Measurements from ENCODE around the gene IL1RL1. TPM values are rescaled to one million over a fixed set of nuclear protein-coding genes. Genes with fewer than 3 reads are reported as not detected.
A peak's percentile ranks its signal among the peaks of the same experiment; 100 is the strongest.

IL1RL1 gene
- 1 to 10 TPM in 1 of 3 donors, under 1 TPM in 1, not detected in 1; 0.48 to 1.8 TPM for polyA plus RNA-seq

GRCh38 chr2:102310964-102311640, at the start of gene IL1RL1:
TSS of gene IL1RL1 (plus strand) at chr2:102311563. CDS start at chr2:102338265, 26,702 bp downstream.
- Mint-ChIP-seq H3K27me3 (ENCODE audit: low read depth in 3 of 3) (peaks cover 1 to 5% (median 2%) of the 10 kb centered on the region in 3 donors), H3K9me3 (no peaks in the 10 kb centered on the region), H3K27ac (peak within 1 kb of the TSS in 2 of 6 donors; percentile 9 to 53), H3K4me3 (peak within 1 kb of the TSS in 3 of 5 donors; percentile 10 to 55 (median 13)), H3K4me1 (peaks cover 22 to 23% of the 10 kb centered on the region in 2 donors), H3K36me3 (peaks cover 0 to 3% (median 0%) of the 10 kb centered on the region in 3 donors)
- no peak for DNase-seq

- Mint-ChIP-seq H3K36me3 (no peaks in the 10 kb centered on the region), H3K27me3 (ENCODE audit: low read depth in 3 of 3) (peaks cover 0 to 4% (median 0%) of the 10 kb centered on the region in 3 donors), H3K4me1 (peaks cover 23 to 24% of the 10 kb centered on the region in 2 donors), H3K27ac (no peak overlapping the region), H3K9me3 (no peaks in the 10 kb centered on the region), H3K4me3 (no peak overlapping the region)
- DNase-seq = peak; percentile 56 to 63 (median 59)
Measured at GRCh38 chr2:102262216-102263129, 48.9 kb upstream of the IL1RL1 start.

GRCh38 chr2:102264952-102265351, 46.4 kb upstream of the IL1RL1 start:
- H3K9me3 Mint-ChIP-seq = no peaks in the 10 kb centered on the region
- H3K4me3 Mint-ChIP-seq = peak overlapping the region in 3 of 5 donors; percentile 10 to 66 (median 42)
- no peak for DNase-seq

GRCh38 chr2:102266204-102266603, 45.2 kb upstream of the IL1RL1 start:
- Mint-ChIP-seq H3K27ac (peak overlapping the region in 1 of 6 donors; percentile 50), H3K9me3 (no peaks in the 10 kb centered on the region), H3K27me3 (ENCODE audit: low read depth in 3 of 3) (peaks cover 1 to 5% (median 2%) of the 10 kb centered on the region in 3 donors), H3K36me3 (peaks cover 0 to 7% (median 0%) of the 10 kb centered on the region in 3 donors), H3K4me3 (no peak overlapping the region), H3K4me1 (peaks cover under 1 to 3% of the 10 kb centered on the region in 2 donors)
- no peak for DNase-seq

More at GRCh38 chr2:102264952-102265351, 46.4 kb upstream of the IL1RL1 start:
- peaks cover 0 to 3% of the 10 kb centered on the region in 2 donors for H3K4me1 Mint-ChIP-seq
- H3K36me3 Mint-ChIP-seq = peaks cover 0 to 4% (median 0%) of the 10 kb centered on the region in 3 donors
- H3K27me3 Mint-ChIP-seq (ENCODE audit: low read depth in 3 of 3) = peaks cover 0 to 2% (median 0%) of the 10 kb centered on the region in 3 donors
- H3K27ac Mint-ChIP-seq = peak overlapping the region in 4 of 6 donors; percentile 9 to 68 (median 30)

- no peaks in the 10 kb centered on the region for H3K9me3 Mint-ChIP-seq
- H3K27me3 Mint-ChIP-seq (ENCODE audit: low read depth in 3 of 3) = peaks cover 1 to 6% (median 5%) of the 10 kb centered on the region in 3 donors
- H3K4me1 Mint-ChIP-seq = peaks cover 13 to 14% of the 10 kb centered on the region in 2 donors
- H3K4me3 Mint-ChIP-seq = no peak overlapping the region
- peaks cover 0 to 7% (median 0%) of the 10 kb centered on the region in 3 donors for H3K36me3 Mint-ChIP-seq
- H3K27ac Mint-ChIP-seq = no peak overlapping the region
- no peak for DNase-seq
Measured at GRCh38 chr2:102267774-102268173, 43.6 kb upstream of the IL1RL1 start.

GRCh38 chr2:102268510-102269199, 42.7 kb upstream of the IL1RL1 start:
- Mint-ChIP-seq H3K27ac (no peak overlapping the region), H3K4me3 (no peak overlapping the region), H3K9me3 (no peaks in the 10 kb centered on the region), H3K36me3 (peaks cover 0 to 7% (median 0%) of the 10 kb centered on the region in 3 donors), H3K27me3 (ENCODE audit: low read depth in 3 of 3) (peaks cover 1 to 8% (median 4%) of the 10 kb centered on the region in 3 donors), H3K4me1 (peaks cover 13 to 17% of the 10 kb centered on the region in 2 donors)
- DNase-seq = no peak

GRCh38 chr2:102269200-102269524, 42.2 kb upstream of the IL1RL1 start:
- H3K4me1 Mint-ChIP-seq = peaks cover 16 to 17% of the 10 kb centered on the region in 2 donors
- no peak for DNase-seq
- H3K4me3 Mint-ChIP-seq = no peak overlapping the region
- peaks cover 0 to 7% (median 0%) of the 10 kb centered on the region in 3 donors for H3K36me3 Mint-ChIP-seq
- peaks cover 1 to 8% (median 4%) of the 10 kb centered on the region in 3 donors for H3K27me3 Mint-ChIP-seq (ENCODE audit: low read depth in 3 of 3)
- H3K27ac Mint-ChIP-seq = peak overlapping the region in 1 of 6 donors; percentile 18
- no peaks in the 10 kb centered on the region for H3K9me3 Mint-ChIP-seq

- DNase-seq = no peak
- Mint-ChIP-seq H3K27me3 (ENCODE audit: low read depth in 3 of 3) (peaks cover 1 to 8% (median 4%) of the 10 kb centered on the region in 3 donors), H3K27ac (peak overlapping the region in 2 of 6 donors; percentile 22 to 53), H3K36me3 (peaks cover 0 to 7% (median 0%) of the 10 kb centered on the region in 3 donors), H3K4me1 (peaks cover 34 to 40% of the 10 kb centered on the region in 2 donors), H3K4me3 (peak overlapping the region in 4 of 5 donors; percentile 0 to 39 (median 6)), H3K9me3 (peaks cover 0 to 2% (median 0%) of the 10 kb centered on the region in 6 donors)
Measured at GRCh38 chr2:102271844-102272243, 39.5 kb upstream of the IL1RL1 start.

- no peak overlapping the region for H3K4me3 Mint-ChIP-seq
- peaks cover 0 to 2% (median 0%) of the 10 kb centered on the region in 6 donors for H3K9me3 Mint-ChIP-seq
- no peak for DNase-seq
- H3K27me3 Mint-ChIP-seq (ENCODE audit: low read depth in 3 of 3) = peaks cover 3 to 8% (median 4%) of the 10 kb centered on the region in 3 donors
- H3K27ac Mint-ChIP-seq = no peak overlapping the region
- H3K36me3 Mint-ChIP-seq = peaks cover 0 to 7% (median 0%) of the 10 kb centered on the region in 3 donors
- peaks cover 51 to 58% of the 10 kb centered on the region in 2 donors for H3K4me1 Mint-ChIP-seq
Measured at GRCh38 chr2:102273619-102274211, 37.6 kb upstream of the IL1RL1 start.

GRCh38 chr2:102276549-102277201, 34.7 kb upstream of the IL1RL1 start:
- H3K4me3 Mint-ChIP-seq = peak overlapping the region; percentile 22 to 68 (median 48)
- DNase-seq = peak; percentile 18 to 47 (median 27)
- H3K9me3 Mint-ChIP-seq = peaks cover 0 to 2% (median 0%) of the 10 kb centered on the region in 6 donors
- H3K27ac Mint-ChIP-seq = peak overlapping the region in 4 of 6 donors; percentile 11 to 28 (median 13)
- H3K4me1 Mint-ChIP-seq = peaks cover 48 to 61% of the 10 kb centered on the region in 2 donors
- peaks cover 0 to 5% (median 1%) of the 10 kb centered on the region in 3 donors for H3K27me3 Mint-ChIP-seq (ENCODE audit: low read depth in 3 of 3)
- H3K36me3 Mint-ChIP-seq = no peaks in the 10 kb centered on the region

- peaks cover 43 to 55% of the 10 kb centered on the region in 2 donors for H3K4me1 Mint-ChIP-seq
- H3K4me3 Mint-ChIP-seq = peak overlapping the region in 4 of 5 donors; percentile 2 to 68 (median 28)
- DNase-seq = no peak
- peaks cover 0 to 2% (median 0%) of the 10 kb centered on the region in 6 donors for H3K9me3 Mint-ChIP-seq
- peaks cover 0 to 5% (median 1%) of the 10 kb centered on the region in 3 donors for H3K27me3 Mint-ChIP-seq (ENCODE audit: low read depth in 3 of 3)
- H3K27ac Mint-ChIP-seq = peak overlapping the region in 2 of 6 donors; percentile 0 to 11
- no peaks in the 10 kb centered on the region for H3K36me3 Mint-ChIP-seq
Measured at GRCh38 chr2:102277202-102277700, 34.1 kb upstream of the IL1RL1 start.

Measured in immature natural killer cell (primary cell).